Prostate gland (tissue), 2 donors: Measurements from ENCODE around the gene DTX4. TPM values are rescaled to one million over a fixed set of nuclear protein-coding genes. Genes with fewer than 3 reads are reported as not detected.

Source experiments
- DNase-seq: peaks from one replicate; pipeline ENCODE4 v3.0.0-alpha.2; 2019; ENCODE audit warnings: low spot score
- H3K27ac ChIP-seq, 2 donors: fragments of 200-600 bp; sonication (generic); 2 replicates each; pipeline ENCODE4 v1.5.1; 2017 to 2019
- H3K27me3 ChIP-seq: fragments of 200-600 bp; sonication (generic); replicated peaks from 2 replicates; pipeline ENCODE4 v1.5.1; 2019; ENCODE audit not compliant: insufficient read depth
- H3K36me3 ChIP-seq, 2 donors: fragments of 200-600 bp; sonication (generic); 1 replicate in 1 of 2; 2 replicates in 1 of 2; pipeline versions ENCODE4 v1.5.1 to v1.8.1; 2017 to 2019
- H3K4me1 ChIP-seq: fragments of 200-600 bp; sonication (generic); replicated peaks from 2 replicates; pipeline ENCODE4 v1.5.1; 2019
- H3K4me3 ChIP-seq, 2 donors: fragments of 200-600 bp; sonication (generic); 2 replicates each; pipeline ENCODE4 v1.5.1; 2017 to 2019
- H3K9me3 ChIP-seq: fragments of 200-600 bp; sonication (generic); 2 replicates; pipeline ENCODE4 v1.5.1; 2017
- POLR2A ChIP-seq: fragments of 450-650 bp; IDR thresholded peaks from one replicate; pipeline ENCODE4 v1.6.1; 2016; ENCODE audit warnings: antibody characterized with exemption, mild to moderate bottlenecking
- POLR2AphosphoS5 ChIP-seq: sonication (generic); formaldehyde crosslinking; IDR thresholded peaks from one replicate; pipeline ENCODE4 v1.6.1; 2017; ENCODE audit warnings: antibody characterized with exemption
- WGBS: methylation state at CpG from one replicate; pipeline ENCODE4 v1.1.5; 2018; 5-methylcytosine and 5-hydroxymethylcytosine counted together
- intact Hi-C: fragments of 100-400 bp; cut with DNase I; formaldehyde crosslinking; loops from one replicate; pipeline ENCODE4 v1.14.2; 2022
- total RNA-seq, 2 donors: library from RNA; depleted of rRNA; stranded (reverse); fragments of >200 nt; gene quantifications; one replicate each; pipeline ENCODE4 v1.1.0, GENCODE V29; 2016
- TF ChIP-seq, protein P1 (sequence below), 4 experiments: fragments of 200-600 bp in 2 of 4; fragments of 450-650 bp in 2 of 4; sonication (generic) in 2 of 4; IDR thresholded peaks; 1 replicate in 3 of 4; 2 replicates in 1 of 4; pipeline ENCODE4 v1.5.1; 2016 to 2019; ENCODE audit warnings: antibody characterized with exemption in 4 of 4, mild to moderate bottlenecking in 2 of 4, moderate library complexity in 2 of 4

DTX4 gene
- total RNA-seq, 2 donors from 2014 or later: 6.9 to 10.7 TPM

DNA sequence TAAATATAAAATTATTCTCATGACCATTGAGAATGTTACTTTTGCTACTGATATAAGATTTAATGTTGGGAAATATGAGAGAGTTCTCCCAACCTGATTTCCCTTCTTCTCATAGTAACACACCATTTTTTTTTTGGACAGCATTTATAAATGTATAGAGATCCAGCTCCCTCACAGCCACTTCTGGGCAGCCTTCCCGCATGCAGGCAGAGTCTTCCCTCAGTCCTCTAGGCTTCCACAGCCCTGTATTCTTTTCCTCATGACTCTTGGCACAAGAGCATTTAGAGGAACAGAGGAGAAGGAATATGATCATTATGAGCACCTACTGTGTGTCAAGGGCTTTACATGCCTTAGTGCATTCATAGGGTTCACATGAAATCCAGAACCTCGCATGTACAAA is 9.0 kb downstream of the DTX4 start:
- TF ChIP-seq, protein P1, sequence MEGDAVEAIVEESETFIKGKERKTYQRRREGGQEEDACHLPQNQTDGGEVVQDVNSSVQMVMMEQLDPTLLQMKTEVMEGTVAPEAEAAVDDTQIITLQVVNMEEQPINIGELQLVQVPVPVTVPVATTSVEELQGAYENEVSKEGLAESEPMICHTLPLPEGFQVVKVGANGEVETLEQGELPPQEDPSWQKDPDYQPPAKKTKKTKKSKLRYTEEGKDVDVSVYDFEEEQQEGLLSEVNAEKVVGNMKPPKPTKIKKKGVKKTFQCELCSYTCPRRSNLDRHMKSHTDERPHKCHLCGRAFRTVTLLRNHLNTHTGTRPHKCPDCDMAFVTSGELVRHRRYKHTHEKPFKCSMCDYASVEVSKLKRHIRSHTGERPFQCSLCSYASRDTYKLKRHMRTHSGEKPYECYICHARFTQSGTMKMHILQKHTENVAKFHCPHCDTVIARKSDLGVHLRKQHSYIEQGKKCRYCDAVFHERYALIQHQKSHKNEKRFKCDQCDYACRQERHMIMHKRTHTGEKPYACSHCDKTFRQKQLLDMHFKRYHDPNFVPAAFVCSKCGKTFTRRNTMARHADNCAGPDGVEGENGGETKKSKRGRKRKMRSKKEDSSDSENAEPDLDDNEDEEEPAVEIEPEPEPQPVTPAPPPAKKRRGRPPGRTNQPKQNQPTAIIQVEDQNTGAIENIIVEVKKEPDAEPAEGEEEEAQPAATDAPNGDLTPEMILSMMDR (IDR thresholded peaks at IDR 0.05): no peak
- TF ChIP-seq POLR2AphosphoS5: no peak
- no peak for TF ChIP-seq POLR2A
- no peak for DNase-seq
- Histone ChIP-seq H3K9me3 (no peaks in the 10 kb centered on the region), H3K27ac (no peak overlapping the region), H3K36me3 (no peaks in the 10 kb centered on the region), H3K4me3 (no peak overlapping the region), H3K27me3 (no peaks in the 10 kb centered on the region), H3K4me1 (no peaks in the 10 kb centered on the region)
- intact Hi-C loops: no loop called here
- WGBS: 77% methylated on average over 2 of the region's 2 CpGs

DNA sequence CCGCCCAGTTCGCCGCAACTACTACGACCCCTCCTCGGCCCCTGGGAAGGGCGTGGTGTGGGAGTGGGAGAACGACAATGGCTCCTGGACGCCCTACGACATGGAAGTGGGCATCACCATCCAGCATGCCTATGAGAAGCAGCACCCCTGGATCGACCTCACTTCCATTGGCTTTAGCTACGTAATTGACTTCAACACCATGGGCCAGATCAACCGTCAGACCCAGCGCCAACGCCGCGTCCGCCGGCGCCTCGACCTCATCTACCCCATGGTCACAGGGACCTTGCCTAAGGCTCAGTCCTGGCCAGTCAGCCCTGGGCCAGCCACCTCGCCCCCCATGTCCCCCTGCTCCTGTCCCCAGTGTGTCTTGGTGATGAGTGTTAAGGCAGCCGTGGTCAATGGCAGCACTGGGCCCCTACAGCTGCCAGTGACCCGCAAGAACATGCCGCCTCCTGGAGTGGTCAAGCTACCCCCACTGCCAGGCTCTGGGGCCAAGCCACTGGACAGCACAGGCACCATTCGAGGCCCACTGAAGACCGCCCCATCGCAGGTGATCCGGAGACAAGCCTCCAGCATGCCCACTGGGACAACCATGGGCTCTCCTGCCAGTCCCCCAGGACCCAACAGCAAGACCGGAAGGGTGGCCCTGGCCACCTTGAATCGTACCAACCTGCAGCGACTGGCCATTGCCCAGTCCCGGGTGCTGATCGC is 10.0 kb downstream of the DTX4 start:
- TF ChIP-seq, protein P1 (IDR thresholded peaks at IDR 0.05): no peak
- no peak for TF ChIP-seq POLR2AphosphoS5
- TF ChIP-seq POLR2A: no peak
- intact Hi-C loops: no loop called here
- H3K4me1 ChIP-seq: no peaks in the 10 kb centered on the region
- no peaks in the 10 kb centered on the region for H3K9me3 ChIP-seq
- H3K27ac ChIP-seq: no peak overlapping the region
- 96% methylated on average over 26 of the region's 33 CpGs for WGBS
- H3K36me3 ChIP-seq: no peaks in the 10 kb centered on the region
- no peak for DNase-seq
- no peak overlapping the region for H3K4me3 ChIP-seq
- H3K27me3 ChIP-seq: no peaks in the 10 kb centered on the region

DNA sequence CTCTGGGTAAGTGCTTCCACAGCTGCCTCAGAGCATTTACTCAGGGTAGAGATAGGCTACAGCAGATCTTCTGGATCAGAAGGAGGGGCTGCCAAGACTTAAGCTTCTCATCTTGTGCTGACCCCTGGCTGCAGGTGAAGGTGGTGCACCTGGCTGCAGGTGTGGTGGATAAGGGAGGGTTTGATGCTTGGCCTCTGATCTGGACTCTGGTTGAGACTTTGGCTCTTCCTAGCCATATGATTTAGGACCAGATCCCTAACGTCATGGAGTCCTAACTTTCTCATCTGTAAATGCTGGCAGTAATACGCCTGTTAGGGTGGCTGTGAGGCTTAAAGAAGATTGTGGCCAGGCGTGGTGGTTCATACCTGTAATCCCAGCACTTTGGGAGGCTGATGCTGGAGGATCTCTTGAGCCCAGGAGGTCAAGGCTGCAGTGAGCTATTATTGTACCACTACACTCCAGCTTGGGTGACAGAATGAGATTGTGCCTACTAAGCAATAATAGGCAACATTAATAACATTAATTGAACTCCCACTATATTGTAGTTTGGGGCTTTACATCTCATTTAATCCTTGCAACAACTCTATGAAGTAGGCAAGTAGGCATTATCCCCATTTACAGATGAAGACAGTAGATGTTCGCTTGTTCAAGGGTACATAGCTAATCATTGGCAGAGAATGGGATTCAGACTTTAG is 10.7 kb downstream of the DTX4 start:
- H3K4me3 ChIP-seq: no peak overlapping the region
- intact Hi-C loops: no loop called here
- H3K9me3 ChIP-seq: no peaks in the 10 kb centered on the region
- H3K4me1 ChIP-seq: no peaks in the 10 kb centered on the region
- 92% methylated on average over 4 of the region's 4 CpGs for WGBS
- no peak for DNase-seq
- TF ChIP-seq, protein P1 (IDR thresholded peaks at IDR 0.05): peak in 1 of 4 experiments; percentile 22
- TF ChIP-seq POLR2A: no peak
- no peak for TF ChIP-seq POLR2AphosphoS5
- no peaks in the 10 kb centered on the region for H3K27me3 ChIP-seq
- no peak overlapping the region for H3K27ac ChIP-seq
- no peaks in the 10 kb centered on the region for H3K36me3 ChIP-seq

DNA sequence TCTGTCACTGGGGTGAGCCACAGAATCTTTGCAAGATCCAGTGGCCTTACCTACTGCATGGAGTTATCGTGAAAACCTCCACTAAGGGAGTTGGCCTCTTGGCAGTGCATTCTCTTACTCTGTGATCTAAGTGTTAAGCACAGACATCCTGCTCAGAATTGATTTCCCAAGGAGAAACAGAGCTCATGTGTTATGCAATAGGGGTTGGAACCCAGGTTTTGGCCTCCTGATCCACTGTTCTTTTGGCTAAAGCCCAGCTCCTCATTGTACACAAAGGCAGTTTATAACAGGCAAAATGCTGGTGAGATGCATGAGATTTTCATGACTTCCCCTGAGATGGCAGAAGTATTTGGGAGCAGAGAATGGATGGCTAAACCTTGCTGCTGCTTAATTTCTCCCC is 11.8 kb downstream of the DTX4 start:
- no peak overlapping the region for H3K27ac ChIP-seq
- no peak for DNase-seq
- H3K27me3 ChIP-seq: no peaks in the 10 kb centered on the region
- H3K4me3 ChIP-seq: no peak overlapping the region
- no peaks in the 10 kb centered on the region for H3K4me1 ChIP-seq
- TF ChIP-seq POLR2AphosphoS5: peak; percentile 40
- TF ChIP-seq, protein P1 (IDR thresholded peaks at IDR 0.05): no peak
- 30% methylated on average over 1 of the region's 1 CpG for WGBS
- intact Hi-C loops: no loop called here
- H3K36me3 ChIP-seq: no peaks in the 10 kb centered on the region
- no peaks in the 10 kb centered on the region for H3K9me3 ChIP-seq
